ENCODE data around the gene ARHGAP15.

ARHGAP15 gene

DNA sequence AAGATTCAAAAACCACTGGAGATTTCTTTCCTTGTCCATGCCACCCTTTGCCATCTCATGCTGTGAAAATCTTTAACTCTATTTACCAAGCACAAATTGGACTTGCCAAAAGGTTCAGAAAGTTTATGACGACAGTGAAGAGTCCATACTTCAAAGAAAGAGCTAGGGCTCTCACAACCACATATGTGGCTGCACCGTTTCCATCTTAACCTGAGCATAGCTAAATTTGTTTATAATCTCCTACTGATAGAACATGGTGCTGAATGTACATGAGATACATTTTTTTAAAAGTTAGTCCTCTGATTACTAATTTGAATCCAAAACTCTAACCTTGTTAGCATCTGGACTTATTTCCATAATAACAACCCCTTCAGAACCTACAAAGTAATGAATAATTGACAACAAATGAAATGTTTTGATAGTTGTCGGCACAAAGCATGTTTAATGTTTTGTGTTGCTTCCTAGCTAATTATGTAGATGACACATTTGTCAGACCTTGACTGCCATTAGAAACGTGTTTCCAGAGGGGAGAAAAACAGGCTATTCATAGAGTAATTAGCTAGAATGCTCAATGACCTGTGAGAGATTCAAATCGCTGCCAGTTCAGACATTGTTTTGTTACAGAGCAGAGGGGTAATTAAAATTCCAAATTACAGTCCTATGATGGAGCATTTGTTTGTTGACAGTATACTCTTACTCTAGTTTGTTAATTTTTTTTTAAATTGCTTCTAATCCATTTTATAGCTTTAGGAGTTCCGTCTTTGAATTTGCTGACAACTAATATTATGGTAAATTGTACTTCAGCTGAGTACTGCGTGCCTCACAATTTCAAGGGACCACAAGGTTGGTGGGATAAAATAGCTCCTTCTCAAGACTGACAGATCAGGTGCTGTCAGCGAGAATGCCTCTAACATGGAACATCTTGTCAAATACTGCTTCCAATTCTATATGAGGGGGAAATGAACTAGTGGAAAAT is 31.8 kb downstream of the ARHGAP15 start:
- TF ChIP-seq CEBPB (IDR thresholded peaks at IDR 0.05) (no peak), FOXM1 (IDR thresholded peaks at IDR 0.05; ENCODE audit: borderline replicate concordance, low read depth) (no peak), EGR1 (IDR thresholded peaks at IDR 0.05) (no peak), RAD21 (IDR thresholded peaks at IDR 0.05; ENCODE audit: low read depth) (no peak), TEAD4 (IDR thresholded peaks at IDR 0.05) (no peak), NFIC (IDR thresholded peaks at IDR 0.05) (no peak)

- TF ChIP-seq RAD21 (IDR thresholded peaks at IDR 0.05; ENCODE audit: low read depth): peak; percentile 57
- no peak for TF ChIP-seq EGR1 (IDR thresholded peaks at IDR 0.05)
These were observed 33.1 kb downstream of the ARHGAP15 start for GRCh38 chr2:143162123-143162837.

DNA sequence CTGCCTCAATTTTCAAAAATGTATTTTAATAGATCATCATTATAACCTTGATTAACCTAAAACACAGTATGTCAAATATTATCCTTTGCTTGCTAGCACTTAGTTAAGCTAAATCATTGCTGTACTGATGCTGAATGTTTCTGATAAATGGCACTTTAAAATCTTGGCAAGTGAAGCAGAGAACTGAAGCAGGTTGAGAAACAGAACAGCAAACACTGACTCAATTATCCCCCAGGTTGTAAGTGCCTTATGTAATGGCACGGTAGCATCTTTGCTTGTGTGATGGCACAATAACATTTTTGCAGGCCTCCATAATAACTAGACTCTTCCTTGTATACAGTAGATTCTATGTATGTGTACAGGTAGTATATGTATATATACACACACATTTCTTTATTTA is 33.8 kb downstream of the ARHGAP15 start:
- TF ChIP-seq TEAD4 (IDR thresholded peaks at IDR 0.05) (no peak), EGR1 (IDR thresholded peaks at IDR 0.05) (no peak), FOXM1 (IDR thresholded peaks at IDR 0.05; ENCODE audit: borderline replicate concordance, low read depth) (no peak), YY1 (IDR thresholded peaks at IDR 0.05; ENCODE audit: low read depth) (no peak), TCF12 (IDR thresholded peaks at IDR 0.05; ENCODE audit: low read depth) (no peak)
- TF ChIP-seq, protein P1, sequence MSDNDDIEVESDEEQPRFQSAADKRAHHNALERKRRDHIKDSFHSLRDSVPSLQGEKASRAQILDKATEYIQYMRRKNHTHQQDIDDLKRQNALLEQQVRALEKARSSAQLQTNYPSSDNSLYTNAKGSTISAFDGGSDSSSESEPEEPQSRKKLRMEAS (IDR thresholded peaks at IDR 0.05): no peak

GRCh38 chr2:143163499-143163898 is 34.3 kb downstream of the ARHGAP15 start:
- TF ChIP-seq CEBPB (IDR thresholded peaks at IDR 0.05) (no peak), RAD21 (IDR thresholded peaks at IDR 0.05; ENCODE audit: low read depth) (no peak), NFIC (IDR thresholded peaks at IDR 0.05) (no peak)
- TF ChIP-seq, protein P2, sequence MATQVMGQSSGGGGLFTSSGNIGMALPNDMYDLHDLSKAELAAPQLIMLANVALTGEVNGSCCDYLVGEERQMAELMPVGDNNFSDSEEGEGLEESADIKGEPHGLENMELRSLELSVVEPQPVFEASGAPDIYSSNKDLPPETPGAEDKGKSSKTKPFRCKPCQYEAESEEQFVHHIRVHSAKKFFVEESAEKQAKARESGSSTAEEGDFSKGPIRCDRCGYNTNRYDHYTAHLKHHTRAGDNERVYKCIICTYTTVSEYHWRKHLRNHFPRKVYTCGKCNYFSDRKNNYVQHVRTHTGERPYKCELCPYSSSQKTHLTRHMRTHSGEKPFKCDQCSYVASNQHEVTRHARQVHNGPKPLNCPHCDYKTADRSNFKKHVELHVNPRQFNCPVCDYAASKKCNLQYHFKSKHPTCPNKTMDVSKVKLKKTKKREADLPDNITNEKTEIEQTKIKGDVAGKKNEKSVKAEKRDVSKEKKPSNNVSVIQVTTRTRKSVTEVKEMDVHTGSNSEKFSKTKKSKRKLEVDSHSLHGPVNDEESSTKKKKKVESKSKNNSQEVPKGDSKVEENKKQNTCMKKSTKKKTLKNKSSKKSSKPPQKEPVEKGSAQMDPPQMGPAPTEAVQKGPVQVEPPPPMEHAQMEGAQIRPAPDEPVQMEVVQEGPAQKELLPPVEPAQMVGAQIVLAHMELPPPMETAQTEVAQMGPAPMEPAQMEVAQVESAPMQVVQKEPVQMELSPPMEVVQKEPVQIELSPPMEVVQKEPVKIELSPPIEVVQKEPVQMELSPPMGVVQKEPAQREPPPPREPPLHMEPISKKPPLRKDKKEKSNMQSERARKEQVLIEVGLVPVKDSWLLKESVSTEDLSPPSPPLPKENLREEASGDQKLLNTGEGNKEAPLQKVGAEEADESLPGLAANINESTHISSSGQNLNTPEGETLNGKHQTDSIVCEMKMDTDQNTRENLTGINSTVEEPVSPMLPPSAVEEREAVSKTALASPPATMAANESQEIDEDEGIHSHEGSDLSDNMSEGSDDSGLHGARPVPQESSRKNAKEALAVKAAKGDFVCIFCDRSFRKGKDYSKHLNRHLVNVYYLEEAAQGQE (IDR thresholded peaks at IDR 0.05; ENCODE audit: low read depth): no peak

DNA sequence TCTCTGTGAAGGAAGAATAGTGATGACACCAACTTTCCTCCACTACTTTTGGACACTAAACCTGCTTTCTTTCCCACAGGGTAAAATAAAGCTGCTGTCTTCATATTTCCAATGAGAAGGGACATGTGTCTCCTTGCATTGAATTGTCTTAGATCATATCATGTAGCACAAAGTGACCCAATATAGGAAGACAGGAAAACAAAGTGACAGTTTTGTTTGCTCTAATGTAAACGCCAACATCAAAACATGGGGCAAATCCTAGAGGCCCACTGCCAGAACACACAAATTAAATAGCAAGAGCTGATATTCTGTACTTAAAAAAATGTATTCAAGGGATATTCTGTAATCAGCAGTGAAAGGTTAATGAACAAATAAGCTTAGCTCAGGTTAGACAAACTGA is 36.1 kb downstream of the ARHGAP15 start:
- TF ChIP-seq CEBPB (IDR thresholded peaks at IDR 0.05): no peak
- TF ChIP-seq, protein P3, sequence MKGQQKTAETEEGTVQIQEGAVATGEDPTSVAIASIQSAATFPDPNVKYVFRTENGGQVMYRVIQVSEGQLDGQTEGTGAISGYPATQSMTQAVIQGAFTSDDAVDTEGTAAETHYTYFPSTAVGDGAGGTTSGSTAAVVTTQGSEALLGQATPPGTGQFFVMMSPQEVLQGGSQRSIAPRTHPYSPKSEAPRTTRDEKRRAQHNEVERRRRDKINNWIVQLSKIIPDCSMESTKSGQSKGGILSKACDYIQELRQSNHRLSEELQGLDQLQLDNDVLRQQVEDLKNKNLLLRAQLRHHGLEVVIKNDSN (IDR thresholded peaks at IDR 0.05): no peak
- TF ChIP-seq, protein P1 (IDR thresholded peaks at IDR 0.05): no peak
- no peak for TF ChIP-seq NFIC (IDR thresholded peaks at IDR 0.05)
- TF ChIP-seq, protein P2 (IDR thresholded peaks at IDR 0.05; ENCODE audit: low read depth): no peak
- TF ChIP-seq EGR1 (IDR thresholded peaks at IDR 0.05): no peak
- TF ChIP-seq CREB1 (IDR thresholded peaks at IDR 0.05; ENCODE audit: low read depth): no peak
- TF ChIP-seq ZBTB7A (IDR thresholded peaks at IDR 0.05; ENCODE audit: low read depth): no peak
- no peak for TF ChIP-seq TCF12 (IDR thresholded peaks at IDR 0.05; ENCODE audit: low read depth)
- TF ChIP-seq FOXM1 (IDR thresholded peaks at IDR 0.05; ENCODE audit: borderline replicate concordance, low read depth): no peak
- TF ChIP-seq RAD21 (IDR thresholded peaks at IDR 0.05; ENCODE audit: low read depth): no peak
- TF ChIP-seq TAF1 (IDR thresholded peaks at IDR 0.05; ENCODE audit: low read depth): no peak
- TF ChIP-seq TEAD4 (IDR thresholded peaks at IDR 0.05): no peak
- no peak for TF ChIP-seq EP300 (IDR thresholded peaks at IDR 0.05; ENCODE audit: borderline replicate concordance)
- TF ChIP-seq YY1 (IDR thresholded peaks at IDR 0.05; ENCODE audit: low read depth): no peak

- no peak for TF ChIP-seq CEBPB (IDR thresholded peaks at IDR 0.05)
- TF ChIP-seq EGR1 (IDR thresholded peaks at IDR 0.05): no peak
- no peak for TF ChIP-seq NFIC (IDR thresholded peaks at IDR 0.05)
- TF ChIP-seq TEAD4 (IDR thresholded peaks at IDR 0.05): no peak
- TF ChIP-seq FOXM1 (IDR thresholded peaks at IDR 0.05; ENCODE audit: borderline replicate concordance, low read depth): no peak
- TF ChIP-seq RAD21 (IDR thresholded peaks at IDR 0.05; ENCODE audit: low read depth): no peak
- TF ChIP-seq YY1 (IDR thresholded peaks at IDR 0.05; ENCODE audit: low read depth): no peak
- TF ChIP-seq, protein P1 (IDR thresholded peaks at IDR 0.05): no peak
- TF ChIP-seq TAF1 (IDR thresholded peaks at IDR 0.05; ENCODE audit: low read depth): no peak
- TF ChIP-seq EP300 (IDR thresholded peaks at IDR 0.05; ENCODE audit: borderline replicate concordance): no peak
These were observed 39.9 kb downstream of the ARHGAP15 start for GRCh38 chr2:143169105-143169504.

Measured in Ishikawa (cell line).